ENCODE data around the gene ESYT1.

DNA sequence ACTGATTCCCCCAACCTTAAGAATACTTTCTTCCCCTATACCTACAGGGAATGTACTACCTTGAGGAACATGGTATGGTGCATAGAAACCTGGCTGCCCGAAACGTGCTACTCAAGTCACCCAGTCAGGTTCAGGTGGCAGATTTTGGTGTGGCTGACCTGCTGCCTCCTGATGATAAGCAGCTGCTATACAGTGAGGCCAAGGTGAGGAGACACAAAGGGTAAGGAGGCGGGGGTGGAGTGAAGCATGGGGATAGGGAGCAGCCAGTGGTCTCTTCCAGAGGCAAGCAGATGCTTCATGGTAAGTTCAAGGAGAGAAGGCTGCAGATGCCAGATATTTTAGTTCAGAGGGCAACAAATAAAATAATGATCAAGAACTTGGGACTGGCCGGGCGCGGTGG, 30.3 kb upstream of the ESYT1 start:
- TF ChIP-seq CTCF (IDR thresholded peaks at IDR 0.05; ENCODE audit: low read depth, low read length, missing input control), result no peak
- no peak for TF ChIP-seq SP1 (IDR thresholded peaks at IDR 0.05)
- TF ChIP-seq ATF3 (IDR thresholded peaks at IDR 0.05), result no peak
- no peak for TF ChIP-seq RXRA (IDR thresholded peaks at IDR 0.05)
- no peak for TF ChIP-seq GABPA (IDR thresholded peaks at IDR 0.05 in 1 of 2, conservative IDR thresholded peaks at IDR 0.05 in 1 of 2)
- TF ChIP-seq, protein P1, sequence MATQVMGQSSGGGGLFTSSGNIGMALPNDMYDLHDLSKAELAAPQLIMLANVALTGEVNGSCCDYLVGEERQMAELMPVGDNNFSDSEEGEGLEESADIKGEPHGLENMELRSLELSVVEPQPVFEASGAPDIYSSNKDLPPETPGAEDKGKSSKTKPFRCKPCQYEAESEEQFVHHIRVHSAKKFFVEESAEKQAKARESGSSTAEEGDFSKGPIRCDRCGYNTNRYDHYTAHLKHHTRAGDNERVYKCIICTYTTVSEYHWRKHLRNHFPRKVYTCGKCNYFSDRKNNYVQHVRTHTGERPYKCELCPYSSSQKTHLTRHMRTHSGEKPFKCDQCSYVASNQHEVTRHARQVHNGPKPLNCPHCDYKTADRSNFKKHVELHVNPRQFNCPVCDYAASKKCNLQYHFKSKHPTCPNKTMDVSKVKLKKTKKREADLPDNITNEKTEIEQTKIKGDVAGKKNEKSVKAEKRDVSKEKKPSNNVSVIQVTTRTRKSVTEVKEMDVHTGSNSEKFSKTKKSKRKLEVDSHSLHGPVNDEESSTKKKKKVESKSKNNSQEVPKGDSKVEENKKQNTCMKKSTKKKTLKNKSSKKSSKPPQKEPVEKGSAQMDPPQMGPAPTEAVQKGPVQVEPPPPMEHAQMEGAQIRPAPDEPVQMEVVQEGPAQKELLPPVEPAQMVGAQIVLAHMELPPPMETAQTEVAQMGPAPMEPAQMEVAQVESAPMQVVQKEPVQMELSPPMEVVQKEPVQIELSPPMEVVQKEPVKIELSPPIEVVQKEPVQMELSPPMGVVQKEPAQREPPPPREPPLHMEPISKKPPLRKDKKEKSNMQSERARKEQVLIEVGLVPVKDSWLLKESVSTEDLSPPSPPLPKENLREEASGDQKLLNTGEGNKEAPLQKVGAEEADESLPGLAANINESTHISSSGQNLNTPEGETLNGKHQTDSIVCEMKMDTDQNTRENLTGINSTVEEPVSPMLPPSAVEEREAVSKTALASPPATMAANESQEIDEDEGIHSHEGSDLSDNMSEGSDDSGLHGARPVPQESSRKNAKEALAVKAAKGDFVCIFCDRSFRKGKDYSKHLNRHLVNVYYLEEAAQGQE (IDR thresholded peaks at IDR 0.05), result no peak
- TF ChIP-seq MAX (IDR thresholded peaks at IDR 0.05), result no peak
- TF ChIP-seq JUND (IDR thresholded peaks at IDR 0.05), result no peak
- TF ChIP-seq EGR1 (IDR thresholded peaks at IDR 0.05; ENCODE audit: low read depth in 2 of 2), result no peak
- no peak for TF ChIP-seq TAF1 (conservative IDR thresholded peaks at IDR 0.05)
- no peak for TF ChIP-seq YY1 (IDR thresholded peaks at IDR 0.05)
- TF ChIP-seq NR2F2 (IDR thresholded peaks at IDR 0.05), result no peak
- no peak for TF ChIP-seq FOXA1 (IDR thresholded peaks at IDR 0.05)

Data from liver (tissue), 3 donors.